ENCODE measurements around the gene G0S2.
A peak's percentile ranks its signal among the peaks of the same experiment; 100 is the strongest.

Gene G0S2, protein sequence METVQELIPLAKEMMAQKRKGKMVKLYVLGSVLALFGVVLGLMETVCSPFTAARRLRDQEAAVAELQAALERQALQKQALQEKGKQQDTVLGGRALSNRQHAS

DNA sequence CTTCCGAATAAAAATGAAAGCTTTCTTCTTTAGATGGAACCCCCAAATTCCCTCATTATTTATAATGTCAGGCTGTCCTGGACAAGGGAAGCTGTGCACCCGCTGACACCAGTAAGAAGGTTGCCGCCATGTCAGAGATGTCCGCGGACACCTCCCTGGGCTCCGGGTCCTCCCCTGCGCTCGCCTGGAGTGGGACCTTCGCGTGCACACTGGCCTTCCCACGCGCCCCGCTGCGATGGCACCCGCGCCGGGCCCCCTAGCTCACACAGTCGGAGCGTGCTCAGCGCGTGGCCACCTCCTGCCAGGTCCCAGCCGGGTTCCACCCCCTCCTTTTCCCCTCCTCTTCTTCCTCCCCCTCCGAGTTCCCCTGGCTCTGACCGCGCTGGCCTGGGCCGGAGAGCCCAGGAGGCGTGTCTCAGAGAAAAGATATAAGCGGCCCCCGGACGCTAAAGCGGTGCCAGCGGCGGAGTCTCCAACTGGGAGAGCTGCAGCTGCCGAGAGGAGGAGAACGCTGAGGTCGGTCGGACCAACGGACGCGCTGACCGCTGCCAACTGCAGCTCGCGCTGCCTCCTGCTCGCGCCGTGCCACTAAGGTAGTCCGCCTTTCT, at the start of gene G0S2:
TSS of gene G0S2 (plus strand) at position 456 of the 608 bp plus-strand sequence. CDS start 273 bp downstream, outside the sequence.
- no peaks in the 10 kb centered on the region for H3K9me3 ChIP-seq
- H3K4me1 ChIP-seq: no peaks in the 10 kb centered on the region
- in situ Hi-C loops (cut with MboI; ENCODE audit: low sequenced_read_pairs): no loop called here
- no peak within 1 kb of the TSS for H3K4me3 ChIP-seq
- peaks cover 37% of the 10 kb centered on the region for H3K27me3 ChIP-seq (ENCODE audit: low read depth)
- H3K36me3 ChIP-seq (replicated peaks): no peaks in the 10 kb centered on the region
- DNase-seq (ENCODE audit: low spot score in 2 of 2): no peak

- in situ Hi-C loops (cut with MboI; ENCODE audit: low sequenced_read_pairs): no loop called here
- H3K4me1 ChIP-seq: no peaks in the 10 kb centered on the region
Observed at GRCh38 chr1:209625791-209626285, 49.4 kb upstream of the G0S2 start.

GRCh38 chr1:209626346-209627026, 48.7 kb upstream of the G0S2 start:
- Histone ChIP-seq H3K36me3 (replicated peaks) (no peaks in the 10 kb centered on the region), H3K4me1 (no peaks in the 10 kb centered on the region), H3K9me3 (no peaks in the 10 kb centered on the region), H3K4me3 (no peak overlapping the region), H3K27me3 (ENCODE audit: low read depth) (peaks cover 3% of the 10 kb centered on the region)
- in situ Hi-C loops (cut with MboI; ENCODE audit: low sequenced_read_pairs): no loop called here
- DNase-seq (ENCODE audit: low spot score in 2 of 2): no peak

More at GRCh38 chr1:209625791-209626285, 49.4 kb upstream of the G0S2 start:
- H3K36me3 ChIP-seq (replicated peaks): no peaks in the 10 kb centered on the region
- H3K4me3 ChIP-seq: no peak overlapping the region
- peaks cover 3% of the 10 kb centered on the region for H3K27me3 ChIP-seq (ENCODE audit: low read depth)
- no peak for DNase-seq (ENCODE audit: low spot score in 2 of 2)
- no peaks in the 10 kb centered on the region for H3K9me3 ChIP-seq

GRCh38 chr1:209627027-209627731, 48.0 kb upstream of the G0S2 start:
- in situ Hi-C loops (cut with MboI; ENCODE audit: low sequenced_read_pairs): no loop called here
- no peak overlapping the region for H3K4me3 ChIP-seq
- H3K4me1 ChIP-seq: no peaks in the 10 kb centered on the region
- DNase-seq (ENCODE audit: low spot score in 2 of 2): no peak
- no peaks in the 10 kb centered on the region; the same call in 1 of the 2 replicates for H3K27me3 ChIP-seq (ENCODE audit: low read depth)
- no peaks in the 10 kb centered on the region for H3K9me3 ChIP-seq
- no peaks in the 10 kb centered on the region for H3K36me3 ChIP-seq (replicated peaks)

- Histone ChIP-seq H3K4me3 (no peak overlapping the region), H3K9me3 (no peaks in the 10 kb centered on the region), H3K36me3 (replicated peaks) (no peaks in the 10 kb centered on the region), H3K27me3 (ENCODE audit: low read depth) (no peaks in the 10 kb centered on the region; the same call in 1 of the 2 replicates), H3K4me1 (no peaks in the 10 kb centered on the region)
- peak; percentile 43 to 87 for DNase-seq (ENCODE audit: low spot score in 2 of 2)
- in situ Hi-C loops (cut with MboI; ENCODE audit: low sequenced_read_pairs): no loop called here
Observed at GRCh38 chr1:209627732-209628196, 47.4 kb upstream of the G0S2 start.

GRCh38 chr1:209628618-209629299, 46.5 kb upstream of the G0S2 start:
- no peaks in the 10 kb centered on the region for H3K36me3 ChIP-seq (replicated peaks)
- no peaks in the 10 kb centered on the region for H3K9me3 ChIP-seq
- no peak for DNase-seq (ENCODE audit: low spot score in 2 of 2)
- no peak overlapping the region for H3K4me3 ChIP-seq
- in situ Hi-C loops (cut with MboI; ENCODE audit: low sequenced_read_pairs): no loop called here
- H3K27me3 ChIP-seq (ENCODE audit: low read depth): no peaks in the 10 kb centered on the region
- no peaks in the 10 kb centered on the region for H3K4me1 ChIP-seq

DNA sequence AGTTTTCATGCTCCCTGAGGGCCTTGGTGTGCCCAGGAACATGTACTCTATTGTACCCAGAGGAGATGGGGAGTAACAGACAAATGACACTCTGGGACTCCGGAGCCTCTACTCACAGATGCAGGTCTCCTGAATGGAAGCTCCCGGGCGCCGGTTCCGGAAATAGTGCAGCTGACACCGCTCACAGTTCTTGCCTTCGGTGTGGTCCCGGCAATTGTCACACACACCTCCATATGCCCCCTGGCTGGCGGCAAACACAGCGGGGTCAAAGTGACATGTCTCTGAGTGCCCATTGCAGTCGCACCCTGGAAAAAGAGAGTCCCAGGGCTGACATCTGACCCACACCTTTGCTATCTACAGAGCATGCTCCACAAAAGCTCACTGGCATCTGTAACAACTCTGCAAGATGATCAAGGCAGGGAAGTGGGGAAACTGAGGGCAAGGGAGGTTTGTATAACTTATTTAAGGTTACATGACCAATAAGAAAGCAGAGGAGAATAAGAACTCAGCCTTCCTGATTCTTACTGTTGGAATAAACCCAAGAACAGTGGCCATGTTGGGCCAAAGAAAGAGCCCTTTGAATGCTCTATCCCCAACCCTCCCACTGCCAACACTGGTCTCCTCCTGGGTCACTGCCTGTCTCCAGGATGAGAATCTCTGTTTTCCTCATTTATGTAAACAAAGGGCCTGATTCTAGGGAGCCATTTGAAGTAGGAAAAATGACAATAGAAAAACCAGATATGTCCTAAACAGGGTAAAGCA, 45.4 kb upstream of the G0S2 start:
- Histone ChIP-seq H3K36me3 (replicated peaks) (no peaks in the 10 kb centered on the region), H3K4me3 (no peak overlapping the region), H3K27me3 (ENCODE audit: low read depth) (no peaks in the 10 kb centered on the region), H3K4me1 (no peaks in the 10 kb centered on the region), H3K9me3 (no peaks in the 10 kb centered on the region)
- DNase-seq (ENCODE audit: low spot score in 2 of 2): no peak
- in situ Hi-C loops (cut with MboI; ENCODE audit: low sequenced_read_pairs): no loop called here

DNA sequence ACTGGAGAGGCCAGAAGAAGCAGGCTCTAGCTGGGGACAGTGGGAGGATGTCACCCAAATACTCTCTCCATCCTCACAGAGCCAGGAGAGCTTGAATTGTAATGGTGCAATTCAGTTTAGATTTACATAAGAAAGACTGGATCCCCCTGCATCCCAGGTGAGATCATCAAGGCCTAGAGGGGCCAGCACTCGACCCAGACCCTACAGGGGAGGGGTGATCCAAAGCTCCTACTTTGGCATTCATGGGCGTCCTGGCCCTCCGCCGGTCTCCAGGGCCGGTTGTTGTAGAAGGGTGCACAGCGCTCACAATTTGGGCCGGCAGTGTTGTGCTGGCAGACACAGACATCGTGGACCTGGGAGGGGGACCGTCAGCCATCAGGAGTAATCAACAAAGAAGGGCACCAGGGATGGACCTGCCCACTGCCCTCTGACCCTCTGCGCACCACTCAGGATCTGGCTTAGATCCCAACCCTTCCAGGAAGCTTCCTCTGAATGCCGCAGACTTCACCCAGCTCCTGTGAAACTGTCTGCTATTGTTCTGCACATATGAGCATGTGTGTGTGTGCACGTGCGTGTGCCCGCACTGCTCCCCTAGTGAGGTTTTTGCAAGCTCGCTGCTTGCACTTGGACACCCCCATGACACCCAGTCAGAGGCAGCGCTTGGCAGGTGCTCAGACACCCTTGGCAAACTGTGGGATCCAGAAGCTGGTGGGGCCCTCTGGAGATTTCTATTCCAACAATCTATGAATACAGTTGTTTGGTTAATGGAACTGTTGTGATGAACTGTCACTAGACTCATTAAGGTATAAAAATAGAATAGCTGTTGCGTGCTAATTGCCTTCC, 44.6 kb upstream of the G0S2 start:
- in situ Hi-C loops (cut with MboI; ENCODE audit: low sequenced_read_pairs): no loop called here
- Histone ChIP-seq H3K4me3 (no peak overlapping the region), H3K9me3 (no peaks in the 10 kb centered on the region), H3K4me1 (no peaks in the 10 kb centered on the region), H3K36me3 (replicated peaks) (no peaks in the 10 kb centered on the region), H3K27me3 (ENCODE audit: low read depth) (no peaks in the 10 kb centered on the region)
- DNase-seq (ENCODE audit: low spot score in 2 of 2): no peak

DNA sequence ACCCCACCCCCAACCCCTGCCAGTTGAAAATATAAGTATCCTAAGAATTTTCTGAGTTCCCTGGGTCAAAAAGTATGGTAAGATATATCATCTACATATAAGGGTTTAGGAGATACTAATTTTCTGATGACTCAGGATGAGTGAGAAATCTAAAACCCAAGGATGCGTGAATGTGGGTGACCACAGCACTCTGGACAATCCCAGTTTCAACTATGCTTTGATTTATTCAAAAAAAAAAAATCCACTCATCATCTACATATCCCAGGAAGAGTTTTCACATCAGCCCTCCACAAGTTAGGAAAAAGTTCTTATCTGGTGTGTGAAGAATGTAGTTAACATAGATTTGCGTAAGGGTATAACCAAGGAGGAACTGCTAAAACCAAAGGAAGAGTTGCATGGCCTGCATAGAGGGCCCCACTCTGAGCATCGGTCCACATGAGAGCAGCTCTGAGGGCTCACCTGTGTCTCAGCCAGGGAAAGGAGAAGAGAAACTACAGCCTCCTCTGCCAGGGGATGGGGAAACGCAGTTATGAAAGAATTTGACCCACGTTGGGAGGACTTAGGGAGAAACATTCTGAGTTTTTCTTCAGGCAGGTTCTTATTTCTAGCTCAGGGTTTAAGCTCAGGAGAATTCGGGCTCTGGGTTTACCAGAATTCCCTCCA, 41.7 kb upstream of the G0S2 start:
- H3K27me3 ChIP-seq (ENCODE audit: low read depth): no peaks in the 10 kb centered on the region
- H3K4me1 ChIP-seq: no peaks in the 10 kb centered on the region
- no peaks in the 10 kb centered on the region for H3K9me3 ChIP-seq
- no peaks in the 10 kb centered on the region for H3K36me3 ChIP-seq (replicated peaks)
- no peak for DNase-seq (ENCODE audit: low spot score in 2 of 2)
- H3K4me3 ChIP-seq: no peak overlapping the region
- in situ Hi-C loops (cut with MboI; ENCODE audit: low sequenced_read_pairs): no loop called here

DNA sequence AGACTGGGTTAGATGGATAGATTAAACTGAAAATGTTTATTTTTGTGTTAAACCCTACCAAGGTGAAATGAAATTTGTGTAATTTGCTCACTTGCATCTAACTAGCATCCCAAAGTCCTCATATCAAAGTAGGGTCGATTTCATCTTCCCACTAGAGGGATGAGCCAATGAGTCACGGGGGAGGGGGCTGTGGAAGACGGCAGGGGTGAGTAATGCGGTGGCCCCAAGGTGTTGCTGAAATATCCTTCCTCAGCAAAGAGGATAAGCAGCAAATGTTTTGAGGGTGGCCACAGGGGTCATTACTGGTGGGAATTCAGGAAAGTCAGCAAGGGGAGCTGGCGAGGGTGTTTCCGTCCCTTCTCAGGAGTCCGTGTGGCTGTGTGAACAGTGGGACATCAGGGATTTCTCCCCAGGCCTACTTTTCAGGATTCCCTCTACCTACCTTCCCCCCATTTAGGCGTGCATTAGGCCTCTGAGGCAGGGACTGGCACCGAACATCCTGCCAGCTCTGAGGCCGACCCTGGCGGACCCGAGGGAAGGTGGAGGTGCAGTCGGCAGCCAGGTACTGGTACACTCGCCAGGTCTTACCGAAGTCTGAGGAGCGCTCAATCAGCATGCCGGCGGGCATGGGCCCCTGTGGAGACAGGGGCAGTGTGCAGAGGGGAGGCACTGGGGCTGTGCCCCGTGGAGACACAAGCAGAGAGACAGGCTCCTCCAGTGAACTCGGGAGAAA, 41.0 kb upstream of the G0S2 start:
- in situ Hi-C loops (cut with MboI; ENCODE audit: low sequenced_read_pairs): no loop called here
- H3K4me1 ChIP-seq: no peaks in the 10 kb centered on the region
- H3K9me3 ChIP-seq: no peaks in the 10 kb centered on the region
- DNase-seq (ENCODE audit: low spot score in 2 of 2): no peak
- no peak overlapping the region for H3K4me3 ChIP-seq
- no peaks in the 10 kb centered on the region for H3K27me3 ChIP-seq (ENCODE audit: low read depth)
- H3K36me3 ChIP-seq (replicated peaks): no peaks in the 10 kb centered on the region

DNA sequence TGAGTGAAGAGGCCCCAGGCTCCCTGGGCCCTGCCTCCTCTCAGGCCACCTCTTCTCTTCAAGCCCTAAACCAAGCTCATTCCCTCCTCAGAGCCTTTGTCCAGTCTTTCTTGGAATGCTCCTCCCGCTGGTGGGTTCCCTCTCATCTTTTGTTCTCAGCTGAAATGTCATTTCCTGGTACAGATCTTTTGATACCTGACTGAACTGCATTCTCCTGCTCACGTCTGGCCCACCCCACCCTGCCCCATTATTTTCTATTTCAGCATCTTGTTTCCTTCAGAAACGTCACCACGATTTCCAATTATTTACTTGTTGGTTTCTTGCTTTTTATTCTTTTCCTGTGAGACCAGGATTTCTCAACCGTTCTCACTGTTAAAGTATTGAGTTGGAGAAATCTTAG, 39.4 kb upstream of the G0S2 start:
- H3K4me3 ChIP-seq: no peak overlapping the region
- in situ Hi-C loops (cut with MboI; ENCODE audit: low sequenced_read_pairs): no loop called here
- H3K4me1 ChIP-seq: no peaks in the 10 kb centered on the region
- H3K36me3 ChIP-seq (replicated peaks): no peaks in the 10 kb centered on the region
- H3K27me3 ChIP-seq (ENCODE audit: low read depth): no peaks in the 10 kb centered on the region
- no peak for DNase-seq (ENCODE audit: low spot score in 2 of 2)
- H3K9me3 ChIP-seq: no peaks in the 10 kb centered on the region
